Right lobe of liver (tissue), 6 donors: ENCODE data around the gene PEMT. TPM values are rescaled to one million over a fixed set of nuclear protein-coding genes. Genes with fewer than 3 reads are reported as not detected.

ENCODE experiments used
- ATAC-seq, 4 donors: fragments of 200-7000 bp; cut with Tn5 transposase; one replicate each; pipeline ENCODE4 v1.9.1; 2020; ENCODE audit warnings: mild to moderate bottlenecking in 4 of 4, moderate library complexity in 4 of 4
- DNase-seq, 3 donors: peaks; one replicate each; pipeline ENCODE4 v3.0.0-alpha.2; 2020
- H3K27ac ChIP-seq, 3 donors: fragments of 200-600 bp; one replicate each; pipeline ENCODE4 v1.8.0; 2022
- H3K27me3 ChIP-seq, 2 donors: fragments of 200-600 bp; one replicate each; pipeline ENCODE4 v1.8.0; 2022
- H3K36me3 ChIP-seq, 4 donors: fragments of 200-600 bp; sonication (generic) in 1 of 4; one replicate each; pipeline versions ENCODE4 v1.5.1 to v1.8.0; 2017 to 2022; ENCODE audit warnings: control low read depth in 1 of 4
- H3K4me1 ChIP-seq, 4 donors: fragments of 200-600 bp; sonication (generic) in 1 of 4; one replicate each; pipeline versions ENCODE4 v1.5.1 to v1.8.0; 2017 to 2022; ENCODE audit warnings: control low read depth in 1 of 4
- H3K4me3 ChIP-seq, 3 donors: fragments of 200-600 bp; one replicate each; pipeline ENCODE4 v1.8.0; 2022
- H3K9me3 ChIP-seq, 4 donors: fragments of 200-600 bp; sonication (generic) in 1 of 4; one replicate each; pipeline versions ENCODE4 v1.5.1 to v1.8.0; 2017 to 2022; ENCODE audit warnings: control low read depth in 1 of 4
- POLR2A ChIP-seq: fragments of 450-650 bp; IDR thresholded peaks from one replicate; pipeline ENCODE4 v1.6.1; 2017; ENCODE audit warnings: antibody characterized with exemption, mild to moderate bottlenecking
- WGBS: methylation state at CpG from one replicate; pipeline ENCODE4 v1.1.6; 2018; ENCODE audit warnings: low coverage, low lambda C conversion rate; ENCODE audit not compliant: insufficient coverage; ENCODE audit errors: missing lambda C conversion rate; 5-methylcytosine and 5-hydroxymethylcytosine counted together
- intact Hi-C, 2 donors: fragments of 100-400 bp; cut with DNase I; formaldehyde crosslinking; loops; one replicate each; pipeline versions ENCODE4 v1.11.2 to v1.14.1; 2022
- total RNA-seq, 6 experiments: library from RNA; depleted of rRNA in 2 of 6; stranded (reverse); fragments of >200 nt in 2 of 6; fragmentation: NEBNext Ultra II Directional in 3 of 6; extraction: Animal tissue kit (Norgen Biotek cat#: 25700) in 3 of 6; gene quantifications; one replicate each; pipeline versions ENCODE4 v1.1.0 to v1.2.4, GENCODE V29; 2016 to 2023
- TF ChIP-seq, protein P1 (sequence below), 4 donors: fragments of 200-600 bp in 3 of 4; fragments of 450-650 bp in 1 of 4; IDR thresholded peaks; one replicate each; pipeline versions ENCODE4 v1.5.1 to v1.8.0; 2016 to 2022; ENCODE audit warnings: antibody characterized with exemption in 4 of 4, mild to moderate bottlenecking in 2 of 4
- donor health status: DM: no; HTN: yes; CAD: no.
- donor health status: DM: no; HTN: no; CAD: no.
- donor health status: DM: no; HTN: no; CAD: no.
- donor health status: DM: no; HTN: yes; CAD: no.
- donor health status: DM: no; HTN: yes; CAD: no.

Gene PEMT
- total RNA-seq, 6 experiments from 2014 or later, result 92.4 to 184 (median 170) TPM

DNA sequence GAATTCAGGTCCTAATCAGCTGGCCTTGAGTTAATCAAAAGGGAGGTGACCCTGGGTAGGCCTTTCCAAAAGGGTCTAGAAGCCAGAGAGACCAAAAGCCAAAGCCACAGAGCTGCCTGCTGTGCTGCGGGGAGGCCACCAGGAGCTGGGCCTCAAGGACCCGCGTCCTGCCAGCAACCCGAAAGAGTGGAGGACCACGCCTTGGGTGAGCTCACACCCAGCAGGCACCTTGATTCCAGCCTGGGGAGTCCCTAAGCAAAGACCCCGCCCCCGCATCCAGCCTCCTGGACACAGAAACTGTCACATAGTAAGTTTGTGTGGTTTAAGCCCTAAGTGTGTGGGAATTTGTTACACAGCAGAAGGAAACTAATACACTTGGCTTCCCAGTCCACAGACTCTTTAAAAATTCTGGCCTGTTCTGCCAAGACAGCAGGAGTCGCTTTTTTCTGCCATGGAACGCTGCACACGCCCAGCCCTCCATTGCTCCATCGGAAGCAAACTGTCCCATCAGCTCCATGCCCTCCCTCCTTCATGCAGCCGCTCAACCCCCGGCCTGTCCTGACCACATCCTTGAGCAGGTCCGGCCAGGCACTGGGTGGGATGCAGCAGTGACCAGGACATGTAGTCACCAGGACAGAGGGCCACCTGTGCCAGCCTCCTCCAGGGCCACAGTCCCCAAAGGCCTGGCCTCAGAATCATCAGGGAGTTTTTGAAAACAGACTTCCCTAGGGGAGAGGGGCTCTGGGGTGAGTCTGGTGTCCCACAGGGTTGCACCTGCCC lies 74.4 kb downstream of the PEMT start:
- DNase-seq (no peak), ATAC-seq (no peak)
- WGBS, result 97% methylated on average over 6 of the region's 14 CpGs
- no peak overlapping the region for H3K4me3 ChIP-seq
- H3K36me3 ChIP-seq, result peaks cover 0 to 8% (median under 1%) of the 10 kb centered on the region in 4 donors
- H3K27me3 ChIP-seq, result no peaks in the 10 kb centered on the region
- no peak for TF ChIP-seq POLR2A
- TF ChIP-seq, protein P1, sequence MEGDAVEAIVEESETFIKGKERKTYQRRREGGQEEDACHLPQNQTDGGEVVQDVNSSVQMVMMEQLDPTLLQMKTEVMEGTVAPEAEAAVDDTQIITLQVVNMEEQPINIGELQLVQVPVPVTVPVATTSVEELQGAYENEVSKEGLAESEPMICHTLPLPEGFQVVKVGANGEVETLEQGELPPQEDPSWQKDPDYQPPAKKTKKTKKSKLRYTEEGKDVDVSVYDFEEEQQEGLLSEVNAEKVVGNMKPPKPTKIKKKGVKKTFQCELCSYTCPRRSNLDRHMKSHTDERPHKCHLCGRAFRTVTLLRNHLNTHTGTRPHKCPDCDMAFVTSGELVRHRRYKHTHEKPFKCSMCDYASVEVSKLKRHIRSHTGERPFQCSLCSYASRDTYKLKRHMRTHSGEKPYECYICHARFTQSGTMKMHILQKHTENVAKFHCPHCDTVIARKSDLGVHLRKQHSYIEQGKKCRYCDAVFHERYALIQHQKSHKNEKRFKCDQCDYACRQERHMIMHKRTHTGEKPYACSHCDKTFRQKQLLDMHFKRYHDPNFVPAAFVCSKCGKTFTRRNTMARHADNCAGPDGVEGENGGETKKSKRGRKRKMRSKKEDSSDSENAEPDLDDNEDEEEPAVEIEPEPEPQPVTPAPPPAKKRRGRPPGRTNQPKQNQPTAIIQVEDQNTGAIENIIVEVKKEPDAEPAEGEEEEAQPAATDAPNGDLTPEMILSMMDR (IDR thresholded peaks at IDR 0.05), result no peak
- no peaks in the 10 kb centered on the region for H3K9me3 ChIP-seq
- no peak overlapping the region for H3K27ac ChIP-seq
- intact Hi-C loops, result loop anchor here in 1 of 2 donors (10.0 kb wide), 1 partner anchor 128 kb away; no protein-coding TSS in a partner anchor
- H3K4me1 ChIP-seq, result no peaks in the 10 kb centered on the region

DNA sequence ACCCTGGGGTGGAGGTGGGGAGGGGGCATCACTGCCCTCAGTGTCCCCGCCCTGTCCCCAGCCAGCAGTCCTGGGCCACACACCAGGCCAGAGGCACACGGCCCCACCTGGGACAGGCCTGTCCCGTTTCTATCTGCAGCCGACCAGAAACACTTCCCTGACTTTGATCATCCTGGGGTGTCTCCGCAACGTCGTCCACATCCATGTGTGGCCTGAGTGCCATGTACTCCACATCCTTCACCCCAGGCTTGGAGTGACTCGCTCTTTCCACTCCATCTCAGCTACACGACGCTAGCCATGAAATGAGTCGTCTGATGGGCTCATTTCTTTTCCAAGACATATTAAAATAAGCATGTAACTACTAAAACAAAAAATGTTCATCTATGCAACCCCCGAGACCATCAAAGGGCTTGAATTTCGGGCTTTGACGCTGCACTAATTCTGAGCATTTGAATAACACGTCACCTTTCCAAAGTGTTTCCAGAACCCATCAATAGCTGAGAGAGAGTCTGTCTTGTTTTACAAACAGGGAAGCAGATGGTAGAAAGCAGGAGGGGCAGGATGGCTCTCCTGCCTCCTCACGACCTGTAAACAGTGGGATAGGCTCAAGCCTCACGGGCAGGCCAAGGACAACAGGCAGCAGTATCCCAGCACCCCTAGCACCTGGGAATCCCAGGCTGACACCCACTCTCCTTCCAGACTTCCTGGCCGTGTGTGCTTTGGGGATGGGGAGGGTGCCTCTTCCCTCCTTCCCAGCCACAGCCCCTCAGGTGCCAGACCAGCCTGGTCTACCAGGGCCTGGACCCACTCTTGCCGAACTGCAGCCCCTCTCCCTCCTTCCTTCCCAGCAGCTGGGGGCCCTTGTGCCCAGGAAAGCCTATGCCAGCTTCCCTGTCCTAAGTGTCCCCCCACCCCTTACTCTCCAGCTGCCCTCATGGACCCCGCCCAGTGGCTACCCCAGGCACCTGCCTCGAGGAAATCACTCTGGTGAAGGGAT lies 75.3 kb downstream of the PEMT start:
- intact Hi-C loops, result loop anchor here in 1 of 2 donors (10.0 kb wide), 1 partner anchor 129 kb away; no protein-coding TSS in a partner anchor
- WGBS, result 88% methylated on average over 16 of the region's 21 CpGs
- ATAC-seq (no peak), DNase-seq (no peak)
- H3K36me3 ChIP-seq, result peaks cover 0 to 10% (median under 1%) of the 10 kb centered on the region in 4 donors
- no peaks in the 10 kb centered on the region for H3K4me1 ChIP-seq
- no peak for TF ChIP-seq POLR2A
- TF ChIP-seq, protein P1 (IDR thresholded peaks at IDR 0.05), result no peak
- H3K27me3 ChIP-seq, result no peaks in the 10 kb centered on the region
- no peaks in the 10 kb centered on the region for H3K9me3 ChIP-seq
- no peak overlapping the region for H3K4me3 ChIP-seq
- H3K27ac ChIP-seq, result no peak overlapping the region

DNA sequence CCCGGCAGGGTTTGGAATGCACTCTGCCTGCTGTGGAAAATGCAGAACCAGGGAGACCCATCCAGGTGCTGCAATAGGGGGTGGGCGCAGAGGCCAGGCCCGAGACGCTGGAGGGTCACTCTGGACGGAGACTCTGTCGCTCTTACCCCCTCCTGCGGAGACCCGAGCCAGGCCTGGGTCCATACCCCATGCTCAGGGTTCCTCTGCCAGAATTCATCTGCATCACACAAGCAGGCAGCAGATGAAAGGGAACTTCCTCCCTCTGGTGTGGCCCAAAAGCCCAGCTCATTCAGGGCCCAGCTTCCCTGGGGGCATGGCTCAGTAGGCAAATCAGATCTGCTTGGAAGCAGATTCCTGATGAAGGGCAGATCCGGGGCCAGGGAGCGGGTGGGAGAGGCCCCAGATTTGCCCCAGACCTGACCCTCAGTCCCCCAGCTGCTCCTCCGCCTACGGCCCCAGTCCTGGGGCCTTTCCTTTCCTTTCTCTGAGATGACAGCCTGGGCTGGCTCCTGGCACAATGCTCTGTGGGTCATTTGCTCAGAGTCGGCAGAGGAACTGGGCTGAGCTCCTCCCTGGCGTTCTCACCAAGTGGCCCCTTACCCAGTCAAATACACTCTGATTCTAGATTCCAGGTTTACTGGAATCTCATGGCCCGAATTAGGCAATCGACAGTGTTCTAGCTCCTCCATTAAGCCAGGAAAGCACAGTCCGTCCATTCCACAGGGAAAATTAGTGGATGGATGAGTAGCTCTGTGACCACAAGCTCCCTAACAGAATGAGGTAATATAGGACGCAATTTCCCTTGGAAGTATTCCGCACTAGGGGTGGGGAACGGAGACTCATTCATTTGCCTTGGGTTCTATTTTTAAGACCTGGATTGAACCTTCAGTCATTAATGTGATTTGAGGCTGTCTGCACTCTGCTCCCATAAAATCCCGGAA lies 76.2 kb downstream of the PEMT start:
- intact Hi-C loops, result loop anchor here in 1 of 2 donors (10.0 kb wide), 1 partner anchor 130 kb away; no protein-coding TSS in a partner anchor
- peak in 1 of 3 donors; percentile 5 for DNase-seq
- peaks cover 0 to 2% (median under 1%) of the 10 kb centered on the region in 4 donors for H3K36me3 ChIP-seq
- ATAC-seq, result no peak
- WGBS, result 86% methylated on average over 13 of the region's 21 CpGs
- no peak overlapping the region for H3K27ac ChIP-seq
- no peaks in the 10 kb centered on the region for H3K4me1 ChIP-seq
- H3K9me3 ChIP-seq, result no peaks in the 10 kb centered on the region
- H3K27me3 ChIP-seq, result no peaks in the 10 kb centered on the region
- no peak overlapping the region for H3K4me3 ChIP-seq
- TF ChIP-seq, protein P1 (IDR thresholded peaks at IDR 0.05), result no peak
- no peak for TF ChIP-seq POLR2A
